Activated CD8-positive, alpha-beta memory T cell treated with anti-CD3 and anti-CD28 coated beads, Interleukin-2, amount 50 U/mL, for 24 hours (primary cell): ENCODE measurements around the gene MBP.
"Not testable (repeated sequence)": the region's sequence is repeated elsewhere in the genome, so short reads cannot be mapped to it uniquely, and the experiment has no call there.

Experiments used
- DNase-seq: peaks from one replicate; pipeline ENCODE4 v3.0.0-alpha.2; 2020; ENCODE audit errors: extremely low read depth

Gene MBP

GRCh38 chr18:77005651-77006195, 126.9 kb downstream of the MBP start:
- no peak for DNase-seq

- DNase-seq: no peak
Observed at GRCh38 chr18:77004555-77005380, 127.8 kb downstream of the MBP start.

- DNase-seq: no peak
Observed at GRCh38 chr18:77003316-77003715, 129.3 kb downstream of the MBP start.

- no peak for DNase-seq
Observed at GRCh38 chr18:77002496-77002895, 130.1 kb downstream of the MBP start.

- DNase-seq: no peak
Observed at GRCh38 chr18:77001979-77002378, 130.6 kb downstream of the MBP start.

GRCh38 chr18:77001041-77001440, 131.5 kb downstream of the MBP start:
- DNase-seq: no peak

GRCh38 chr18:77000527-77000926, 132.1 kb downstream of the MBP start:
- peak; percentile 10 for DNase-seq

- no peak for DNase-seq
Observed at GRCh38 chr18:76999077-76999476, 133.5 kb downstream of the MBP start.

- DNase-seq: no peak
Observed at GRCh38 chr18:76997951-76998808, 134.4 kb downstream of the MBP start.

GRCh38 chr18:76996429-76996828, 136.2 kb downstream of the MBP start:
- no peak for DNase-seq

GRCh38 chr18:76995896-76996295, 136.7 kb downstream of the MBP start:
- no peak for DNase-seq

GRCh38 chr18:76994086-76994654, 138.4 kb downstream of the MBP start:
- DNase-seq: no peak

GRCh38 chr18:76993573-76993972, 139.0 kb downstream of the MBP start:
- DNase-seq: no peak

GRCh38 chr18:76993085-76993382, 139.5 kb downstream of the MBP start:
- DNase-seq: no peak

- no peak for DNase-seq
Observed at GRCh38 chr18:76992226-76993084, 140.1 kb downstream of the MBP start.

- DNase-seq: no peak
Observed at GRCh38 chr18:76991021-76991688, 141.4 kb downstream of the MBP start.

- not testable (repeated sequence) for DNase-seq
Observed at GRCh38 chr18:76990343-76991020, 142.1 kb downstream of the MBP start.

- no peak for DNase-seq
Observed at GRCh38 chr18:76989647-76990190, 142.9 kb downstream of the MBP start.

GRCh38 chr18:76988827-76989646, 143.5 kb downstream of the MBP start:
- DNase-seq: no peak
